GM21447 (cell line): ENCODE data around the gene REV3L.
"Not testable (repeated sequence)": the region's sequence is repeated elsewhere in the genome, so short reads cannot be mapped to it uniquely, and the experiment has no call there.

Source experiments
- ATAC-seq: cut with Tn5 transposase; IDR thresholded peaks from one replicate; pipeline ENCODE4 v1.9.1; 2021; ENCODE audit not compliant: unreplicated experiment

REV3L gene

DNA sequence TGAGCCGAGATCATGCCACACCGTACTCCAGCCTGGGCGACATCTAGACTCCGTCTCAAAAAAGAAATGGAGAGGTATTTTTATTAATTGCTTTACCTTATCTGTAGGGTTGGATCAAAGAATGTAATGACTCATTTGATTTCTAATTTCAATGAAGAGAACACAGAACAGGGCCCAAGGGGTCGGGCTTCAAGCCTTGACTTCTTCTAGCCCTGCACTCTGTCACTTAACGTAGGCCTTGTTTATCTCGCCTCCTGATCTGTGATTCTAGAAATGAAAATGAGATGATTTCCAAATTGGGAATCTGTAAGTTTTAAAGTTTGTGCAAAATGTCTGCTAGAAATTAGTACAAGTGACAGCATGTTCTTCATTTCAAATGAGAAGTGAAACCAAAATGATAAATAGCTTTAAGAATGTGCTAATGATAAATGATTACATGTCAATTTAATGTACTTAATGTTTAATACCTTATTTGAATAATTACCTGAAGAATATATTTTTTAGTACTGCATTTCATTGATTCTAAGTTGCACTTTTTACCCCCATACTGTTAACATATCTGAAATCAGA, 215.2 kb downstream of the REV3L start:
- no peak for ATAC-seq

DNA sequence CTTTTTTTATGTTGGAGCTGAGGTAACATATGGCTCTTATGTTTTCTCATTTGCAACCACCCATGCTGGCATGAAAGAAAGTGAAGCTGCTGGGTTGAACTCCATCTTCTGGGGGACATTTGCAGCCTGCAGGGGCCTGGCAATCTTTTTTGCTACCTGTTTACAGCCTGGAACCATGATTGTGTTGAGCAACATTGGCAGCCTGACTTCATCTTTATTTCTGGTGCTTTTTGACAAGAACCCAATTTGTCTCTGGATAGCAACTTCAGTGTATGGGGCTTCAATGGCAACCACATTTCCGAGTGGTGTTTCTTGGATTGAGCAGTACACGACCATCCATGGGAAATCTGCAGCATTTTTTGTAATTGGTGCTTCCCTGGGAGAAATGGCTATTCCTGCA, 216.7 kb downstream of the REV3L start:
- ATAC-seq, result no peak

DNA sequence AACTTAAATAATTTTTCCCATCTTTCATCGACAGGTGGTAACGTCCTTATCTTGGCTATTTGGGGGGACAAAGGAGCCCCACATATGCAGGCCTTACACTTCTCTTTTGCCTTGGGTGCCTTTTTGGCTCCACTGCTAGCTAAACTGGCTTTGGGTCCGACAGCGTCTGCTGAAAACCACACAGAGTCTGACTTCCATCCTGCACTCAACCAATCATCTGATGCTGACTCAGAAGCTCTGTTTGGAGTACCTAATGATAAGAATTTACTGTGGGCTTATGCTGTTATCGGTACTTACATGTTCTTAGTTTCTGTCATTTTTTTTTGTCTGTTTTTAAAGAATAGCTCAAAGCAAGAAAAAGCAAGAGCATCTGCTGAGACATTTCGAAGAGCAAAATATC, 217.2 kb downstream of the REV3L start:
- ATAC-seq, result no peak

DNA sequence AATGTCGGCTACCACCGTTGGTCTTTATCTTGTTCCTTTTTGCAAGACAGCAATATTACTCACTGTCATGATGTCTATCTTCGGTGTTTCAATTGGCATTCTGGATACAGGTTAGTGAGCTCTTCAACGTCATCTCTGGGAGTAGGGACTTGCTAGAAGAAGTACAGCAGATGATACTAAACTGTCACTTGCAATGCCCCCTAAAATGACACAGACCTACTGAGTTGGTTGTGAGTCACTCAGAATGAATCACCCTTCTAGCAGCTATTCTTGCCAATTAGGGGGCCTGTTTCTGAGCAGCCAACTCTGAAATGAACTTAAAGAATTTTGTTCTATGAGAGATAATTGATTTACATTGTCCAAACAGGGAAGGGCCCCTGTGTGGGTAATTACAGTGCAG, 219.2 kb downstream of the REV3L start:
- no peak for ATAC-seq

DNA sequence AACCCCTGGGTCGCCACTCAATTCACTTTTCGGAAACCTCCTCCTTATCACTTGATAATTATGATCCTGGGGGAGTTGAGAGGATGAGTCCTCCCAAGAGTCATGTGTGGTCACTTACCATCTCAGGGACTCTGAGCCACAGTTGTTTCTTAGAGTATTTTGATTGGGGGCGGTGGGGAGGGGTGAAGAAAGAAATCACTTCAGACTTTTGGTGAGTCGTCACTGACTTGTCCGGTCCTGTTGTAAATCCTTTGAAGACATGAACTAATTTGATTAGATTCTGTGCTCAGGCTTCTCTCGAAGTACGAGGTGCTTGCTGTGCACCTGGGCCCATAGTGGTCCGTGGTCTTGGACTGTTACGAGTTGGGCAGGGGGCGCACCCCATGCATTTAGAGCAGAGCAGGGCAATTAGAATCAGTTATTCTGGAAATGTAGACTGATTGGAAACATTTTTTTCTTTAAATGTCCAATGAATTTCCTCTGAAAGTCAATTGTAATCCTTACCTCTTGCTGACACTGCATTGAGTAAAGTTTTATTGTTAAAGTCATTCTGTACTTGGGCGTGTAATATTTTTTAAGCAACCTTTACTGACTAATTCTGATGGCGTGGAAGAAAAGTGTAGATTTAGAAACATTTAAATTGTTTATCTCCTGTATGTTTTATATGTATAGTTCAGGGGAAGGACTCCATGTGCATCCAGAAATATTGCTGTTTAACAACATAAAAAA, 222.3 kb downstream of the REV3L start:
- no peak for ATAC-seq

DNA sequence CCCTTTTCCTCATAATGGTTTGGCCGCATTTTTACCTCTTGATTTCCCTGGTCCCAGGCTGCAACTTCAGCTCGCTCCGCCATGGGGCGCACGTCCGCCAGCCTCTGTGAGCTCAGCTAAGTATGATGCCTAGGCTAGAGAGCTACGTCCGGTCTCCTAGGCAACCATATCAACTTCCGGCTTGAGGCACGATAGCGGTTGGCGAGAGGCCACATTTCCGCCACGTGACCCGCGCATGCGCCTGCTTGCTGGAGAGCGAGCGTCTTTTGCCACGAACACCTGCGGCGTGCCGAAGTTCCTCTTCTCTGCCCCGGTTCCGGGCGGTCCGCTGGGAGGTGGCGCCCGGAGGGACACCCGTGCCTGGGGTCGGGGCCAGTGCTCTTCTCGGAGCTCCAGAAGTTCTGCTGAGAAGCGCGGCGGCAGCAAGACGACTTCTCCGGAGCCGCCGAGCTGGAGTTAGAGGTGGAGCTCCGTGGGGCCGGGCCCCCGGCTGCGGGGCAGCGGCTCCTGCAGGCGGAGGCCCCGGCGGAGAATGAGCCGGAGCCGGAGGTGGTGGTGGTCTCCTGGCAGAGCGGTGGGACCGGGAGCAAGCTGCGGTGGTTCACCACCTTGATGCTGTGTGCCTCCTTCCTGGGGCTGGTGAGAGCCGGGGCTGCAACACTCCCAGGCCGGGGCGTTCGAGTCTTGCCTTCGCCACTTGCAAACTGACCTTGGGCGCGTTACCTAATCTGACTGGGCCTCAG, 223.8 kb downstream of the REV3L start:
- peak; percentile 98 for ATAC-seq

DNA sequence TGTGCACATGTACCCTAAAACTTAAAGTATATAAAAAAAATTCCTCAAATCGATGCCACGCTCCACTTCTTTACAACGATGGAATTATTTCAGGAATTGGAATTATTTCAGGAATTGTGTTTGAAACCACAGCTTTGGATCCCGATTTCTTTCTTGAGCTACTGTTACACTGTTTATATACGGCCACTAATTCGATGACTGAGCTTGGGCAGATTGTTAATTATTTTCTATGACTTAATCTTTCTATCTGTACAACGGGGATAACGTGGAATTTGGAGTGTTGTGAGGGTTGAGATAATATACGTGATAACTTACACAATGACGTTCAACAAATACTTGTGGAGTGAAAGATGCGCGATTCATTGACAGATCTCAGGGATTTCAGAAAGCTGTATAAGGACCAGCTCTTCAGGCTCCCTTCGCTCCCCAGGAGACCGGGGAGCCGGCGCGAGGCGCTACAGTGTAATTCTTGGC, 224.4 kb downstream of the REV3L start:
- no peak for ATAC-seq

DNA sequence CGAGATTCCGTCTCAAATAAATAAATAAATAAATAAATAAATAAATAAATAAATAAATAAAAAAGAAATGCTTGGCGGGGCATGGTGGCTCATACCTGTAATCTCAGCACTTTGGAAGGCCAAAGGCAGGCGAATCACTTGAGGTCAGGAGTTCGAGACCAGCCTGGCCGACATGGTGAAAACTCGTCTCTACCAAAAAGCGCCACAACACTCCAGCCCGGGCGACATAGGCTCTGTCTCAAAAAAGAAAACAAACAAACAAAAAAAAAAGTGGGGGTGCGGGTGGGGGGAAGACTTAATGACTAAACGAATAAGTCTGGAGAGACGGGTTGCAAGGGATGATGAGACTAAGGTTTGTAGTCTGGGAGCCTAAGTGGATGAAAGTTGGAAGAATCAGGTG, 225.0 kb downstream of the REV3L start:
- no peak for ATAC-seq

DNA sequence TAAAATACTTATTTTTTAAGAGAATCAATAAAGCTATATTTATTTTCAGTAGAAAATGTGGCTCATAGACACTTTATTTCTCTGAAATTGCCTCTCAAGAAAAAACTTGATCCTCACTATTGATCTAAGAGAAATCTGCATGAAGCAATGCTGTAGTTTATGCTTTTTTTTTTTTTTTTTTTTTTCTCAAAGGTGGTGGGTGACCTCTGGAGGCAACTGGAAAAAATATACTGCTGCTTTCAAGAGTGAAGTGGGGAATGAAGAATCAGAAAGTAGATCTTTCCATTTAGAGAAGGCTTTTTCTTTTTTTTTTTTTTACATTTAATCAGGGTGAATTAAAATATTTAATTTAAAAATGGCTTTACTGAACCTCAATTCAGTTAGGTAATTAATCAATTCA, 226.4 kb downstream of the REV3L start:
- ATAC-seq, result no peak

DNA sequence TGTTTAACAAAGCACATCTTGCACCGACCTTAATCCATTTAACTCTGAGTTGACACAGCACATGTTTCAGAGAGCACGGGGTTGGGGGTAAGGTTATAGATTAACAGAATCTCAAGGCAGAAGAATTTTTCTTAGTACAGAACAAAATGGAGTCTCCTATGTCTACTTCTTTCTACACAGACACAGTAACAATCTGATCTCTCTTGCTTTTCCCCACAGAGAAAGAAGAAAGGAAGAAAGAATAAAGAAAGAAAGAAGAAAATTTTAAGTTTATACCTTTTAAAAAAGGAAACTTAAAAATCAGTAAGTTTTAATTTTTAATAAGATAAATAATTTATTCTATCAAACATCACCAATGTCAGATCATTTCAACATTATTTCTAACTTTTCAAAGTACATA, 227.2 kb downstream of the REV3L start:
- not testable (repeated sequence) for ATAC-seq

DNA sequence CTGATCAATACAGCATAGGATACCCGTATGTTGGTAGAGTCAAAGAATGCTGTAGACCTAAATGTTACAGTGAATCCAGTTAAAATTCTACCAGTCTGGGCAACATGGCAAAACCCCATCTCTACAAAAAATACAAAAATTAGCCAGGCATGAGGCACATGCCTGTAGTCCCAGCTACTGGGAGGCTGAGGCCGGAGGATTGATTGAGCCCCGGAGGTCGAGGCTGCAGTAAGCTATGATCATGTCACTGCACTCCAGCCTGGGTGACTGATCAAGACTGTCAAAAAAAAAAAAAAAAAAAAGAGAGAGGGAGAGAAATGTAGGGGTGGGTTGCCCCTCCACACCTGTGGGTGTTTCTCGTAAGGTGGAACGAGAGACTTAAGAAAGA, 228.2 kb downstream of the REV3L start:
- ATAC-seq, result no peak

DNA sequence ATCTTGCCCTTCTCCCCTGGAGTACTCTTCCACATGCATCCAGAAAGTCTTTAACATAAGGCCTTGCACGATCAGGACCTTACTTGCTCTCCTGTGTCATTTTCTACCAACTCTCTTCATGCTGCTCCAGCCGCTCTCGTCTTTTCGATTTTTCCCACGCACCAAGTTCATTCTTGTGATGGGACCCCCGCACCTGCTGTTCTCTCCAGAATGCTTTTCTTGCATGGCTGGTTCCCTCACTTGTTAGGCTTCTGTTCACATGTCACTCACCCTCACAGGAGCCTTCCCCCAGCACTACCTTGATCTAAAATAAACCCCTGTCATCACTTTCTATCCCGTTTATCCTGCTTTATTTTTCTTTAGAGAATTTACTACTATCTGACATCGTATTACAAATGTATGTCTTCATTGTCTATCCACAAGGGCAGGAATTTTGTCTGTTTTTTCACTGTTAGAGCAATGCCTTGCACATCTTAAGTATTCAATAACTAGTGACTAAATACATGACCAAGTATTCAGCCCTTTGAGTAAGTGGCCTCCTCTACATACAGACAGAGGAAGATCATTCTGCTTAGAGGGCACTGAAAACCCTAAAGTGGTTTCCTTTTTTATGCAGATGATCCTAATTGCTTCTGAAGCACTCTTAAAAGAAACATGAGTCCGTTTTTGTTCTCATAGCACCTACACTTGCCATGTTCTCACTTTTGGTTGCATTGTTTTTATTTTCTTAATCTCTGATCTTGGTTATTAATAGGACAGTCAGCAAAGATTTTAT, 228.8 kb downstream of the REV3L start:
- no peak for ATAC-seq

DNA sequence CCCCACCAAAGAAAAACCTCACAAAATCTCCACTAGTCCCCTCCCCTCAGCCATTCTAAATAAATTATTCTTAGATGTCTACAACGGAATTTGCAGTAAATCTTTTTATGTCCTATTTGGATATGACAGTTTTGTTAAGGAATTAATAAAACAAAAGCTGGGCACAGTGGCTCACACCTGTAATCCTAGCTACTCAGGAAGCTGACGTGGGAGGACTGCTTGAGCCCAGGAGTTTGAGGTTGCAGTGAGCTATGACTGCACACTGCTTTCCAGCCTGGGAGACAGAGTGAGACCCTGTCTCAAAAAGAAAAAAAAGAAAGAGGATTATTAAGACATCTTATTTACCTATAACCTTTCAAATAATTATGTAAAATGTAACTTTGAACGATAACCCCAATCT, 230.3 kb downstream of the REV3L start:
- ATAC-seq, result no peak

DNA sequence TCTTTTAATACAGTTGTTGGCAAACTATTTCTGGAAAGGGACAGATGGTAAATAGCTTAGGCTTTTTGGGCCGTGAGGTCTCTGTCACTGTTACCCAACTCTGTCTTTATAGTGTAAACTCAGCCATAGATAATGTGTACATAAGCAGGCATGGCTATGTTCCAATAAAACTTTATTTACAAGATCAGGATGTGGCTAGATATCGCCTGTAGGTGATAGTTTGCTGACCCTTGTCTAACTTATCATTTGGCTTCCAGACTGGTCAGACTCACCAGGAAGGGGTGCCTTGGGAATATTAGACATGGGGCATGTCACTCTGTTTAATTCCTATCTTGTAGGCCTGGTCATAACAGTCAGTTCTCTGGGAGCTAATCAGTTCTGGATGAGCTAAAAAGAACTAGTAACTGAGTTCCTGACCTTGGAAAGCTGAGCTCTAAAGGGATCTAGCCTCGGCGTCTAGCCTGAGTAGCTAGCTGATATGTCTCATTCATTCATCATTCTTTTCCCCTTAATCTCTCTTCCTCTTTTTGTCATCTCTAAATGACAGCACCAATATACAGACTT, 232.1 kb downstream of the REV3L start:
- no peak for ATAC-seq
